Activated CD8-positive, alpha-beta memory T cell treated with anti-CD3 and anti-CD28 coated beads, Interleukin-2, amount 50 U/mL, for 4 hours (primary cell): ENCODE measurements around the gene APOL5.
"Not testable (repeated sequence)": the region's sequence is repeated elsewhere in the genome, so short reads cannot be mapped to it uniquely, and the experiment has no call there.

Experiments
- DNase-seq: peaks from one replicate; pipeline ENCODE4 v3.0.0-alpha.2; 2020

APOL5 gene

DNA sequence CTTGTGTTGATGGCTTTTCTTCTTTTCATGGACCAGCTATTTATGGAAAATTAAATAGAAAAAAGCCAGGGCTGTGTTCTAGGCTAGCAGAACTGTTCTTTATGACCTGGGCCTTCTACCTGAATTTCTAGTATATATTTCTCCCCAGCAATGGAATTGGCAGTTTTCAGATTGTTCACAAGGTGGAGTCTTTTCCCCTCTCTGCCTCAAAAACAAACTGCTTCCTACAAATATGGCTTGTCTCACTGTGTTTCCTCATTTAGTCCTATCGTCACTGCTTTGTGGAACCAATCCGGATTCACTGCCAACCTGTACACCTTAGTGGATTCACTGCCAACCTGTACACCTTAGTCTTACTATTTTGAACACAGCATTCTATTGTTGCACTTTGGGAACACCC is 5.0 kb upstream of the APOL5 start:
- no peak for DNase-seq

DNA sequence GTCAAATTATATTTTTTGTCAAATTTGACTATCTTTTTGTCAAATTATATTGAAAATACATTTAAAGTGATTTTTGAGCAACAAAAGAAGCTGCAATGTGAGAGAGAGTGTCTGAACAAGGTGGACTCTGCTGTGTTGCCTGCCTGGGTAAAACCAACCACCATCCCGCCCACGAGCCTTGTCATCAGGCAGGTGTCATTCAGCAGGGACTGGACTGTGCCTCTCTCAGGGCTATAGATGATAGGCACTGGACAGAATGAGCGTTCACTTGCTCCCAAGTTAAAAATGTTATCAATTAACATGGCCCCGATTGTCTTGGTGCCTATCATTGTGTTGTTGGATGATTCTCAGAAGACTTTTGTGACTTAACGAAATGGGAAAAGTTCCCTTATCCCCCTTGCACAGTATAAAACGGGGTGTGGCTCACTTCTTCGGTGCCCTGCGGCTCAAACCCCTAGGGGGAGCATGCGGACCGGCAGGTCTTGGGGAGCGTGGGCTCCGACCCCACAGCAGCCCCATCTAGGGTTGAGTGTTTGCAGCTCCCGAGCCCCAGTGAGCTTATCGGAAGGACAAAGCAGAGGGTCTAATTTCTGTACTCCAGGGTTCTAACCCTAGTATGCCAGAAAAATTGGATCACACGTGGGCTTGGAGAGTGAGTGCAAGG is 1.7 kb downstream of the APOL5 start:
- DNase-seq = no peak

DNA sequence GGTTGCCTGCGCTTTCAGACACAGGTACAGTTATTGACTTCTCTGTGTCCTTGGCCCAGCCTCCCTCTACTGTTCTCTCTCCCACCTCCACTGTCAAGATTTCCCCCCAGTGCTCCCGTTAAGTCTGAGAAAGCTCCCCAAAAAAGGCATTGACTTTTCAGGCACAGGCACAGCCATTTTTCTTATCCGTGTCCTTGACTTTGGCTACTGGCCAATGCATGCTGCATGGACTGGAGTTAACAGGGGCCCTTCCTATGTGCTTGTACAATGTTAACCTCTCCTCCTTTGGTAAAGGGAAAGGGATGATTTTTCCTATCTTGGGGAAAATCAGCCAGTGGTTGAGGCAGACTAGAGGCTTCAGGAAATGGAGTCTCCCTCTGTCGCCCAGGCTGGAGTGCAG is 4.3 kb downstream of the APOL5 start:
- DNase-seq = no peak

DNA sequence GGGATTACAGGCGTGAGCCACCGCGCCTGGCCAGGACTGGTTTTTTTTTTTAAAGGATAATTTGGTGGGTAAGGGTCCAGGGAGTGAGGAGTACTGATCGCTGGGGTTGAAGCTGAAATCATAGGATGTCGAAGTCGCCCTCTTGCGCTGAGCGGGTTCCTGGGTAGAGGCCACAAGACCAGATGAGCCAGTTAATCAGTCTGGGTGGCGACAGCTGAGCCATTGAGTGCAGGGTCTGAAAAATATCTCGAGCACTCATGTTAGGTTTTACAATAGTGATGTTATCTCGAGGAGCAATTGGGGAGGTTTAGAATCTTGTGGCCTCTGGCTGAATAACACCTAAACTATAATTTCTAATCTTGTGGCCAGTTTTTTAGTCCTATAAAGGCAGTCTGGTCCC is 7.8 kb downstream of the APOL5 start:
- no peak for DNase-seq

DNA sequence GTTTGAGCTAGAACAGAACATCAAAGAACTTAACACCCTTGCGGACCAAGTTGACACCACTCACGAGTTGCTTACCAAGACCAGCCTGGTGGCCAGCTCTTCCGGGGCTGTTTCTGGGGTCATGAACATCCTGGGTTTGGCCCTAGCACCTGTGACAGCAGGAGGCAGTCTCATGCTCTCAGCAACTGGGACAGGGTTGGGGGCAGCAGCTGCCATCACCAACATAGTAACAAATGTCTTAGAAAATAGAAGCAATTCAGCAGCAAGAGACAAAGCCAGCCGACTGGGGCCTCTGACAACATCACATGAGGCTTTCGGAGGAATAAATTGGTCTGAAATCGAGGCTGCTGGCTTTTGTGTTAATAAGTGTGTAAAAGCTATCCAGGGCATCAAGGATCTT is 8.7 kb downstream of the APOL5 start:
- no peak for DNase-seq

DNA sequence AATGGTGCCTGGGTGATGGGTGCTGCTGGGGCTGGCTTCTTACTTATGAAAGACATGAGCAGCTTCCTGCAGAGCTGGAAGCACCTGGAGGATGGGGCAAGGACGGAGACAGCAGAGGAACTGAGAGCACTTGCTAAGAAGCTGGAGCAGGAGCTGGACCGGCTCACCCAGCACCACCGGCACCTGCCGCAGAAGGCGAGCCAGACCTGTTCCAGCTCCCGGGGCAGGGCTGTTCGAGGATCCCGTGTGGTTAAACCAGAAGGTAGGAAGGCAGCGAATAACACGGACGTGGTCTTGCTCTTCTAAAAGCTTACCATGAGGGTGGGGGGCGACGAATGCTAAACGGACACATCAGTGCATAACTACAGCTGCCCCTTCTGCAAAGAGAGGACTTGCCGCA is 9.3 kb downstream of the APOL5 start:
- no peak for DNase-seq

DNA sequence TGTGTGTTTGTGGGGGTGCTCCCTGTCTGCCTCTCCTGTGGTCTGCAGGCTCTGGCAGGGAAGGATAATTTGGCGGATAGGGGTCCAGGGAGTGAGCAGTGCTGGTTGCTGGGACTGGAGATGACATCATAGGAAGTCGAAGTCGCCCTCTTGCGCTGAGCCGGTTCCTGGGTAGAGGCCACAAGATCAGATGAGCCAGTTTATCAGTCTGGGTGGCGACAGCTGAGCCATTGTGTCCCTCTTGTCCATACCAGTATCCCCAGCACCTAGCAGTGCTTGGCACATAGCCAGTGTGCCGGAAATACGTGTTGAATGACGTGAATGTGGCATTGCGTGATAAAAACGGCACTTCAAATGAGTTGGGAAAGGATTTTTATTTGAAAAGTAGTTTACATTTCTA is 9.8 kb downstream of the APOL5 start:
- DNase-seq = no peak

DNA sequence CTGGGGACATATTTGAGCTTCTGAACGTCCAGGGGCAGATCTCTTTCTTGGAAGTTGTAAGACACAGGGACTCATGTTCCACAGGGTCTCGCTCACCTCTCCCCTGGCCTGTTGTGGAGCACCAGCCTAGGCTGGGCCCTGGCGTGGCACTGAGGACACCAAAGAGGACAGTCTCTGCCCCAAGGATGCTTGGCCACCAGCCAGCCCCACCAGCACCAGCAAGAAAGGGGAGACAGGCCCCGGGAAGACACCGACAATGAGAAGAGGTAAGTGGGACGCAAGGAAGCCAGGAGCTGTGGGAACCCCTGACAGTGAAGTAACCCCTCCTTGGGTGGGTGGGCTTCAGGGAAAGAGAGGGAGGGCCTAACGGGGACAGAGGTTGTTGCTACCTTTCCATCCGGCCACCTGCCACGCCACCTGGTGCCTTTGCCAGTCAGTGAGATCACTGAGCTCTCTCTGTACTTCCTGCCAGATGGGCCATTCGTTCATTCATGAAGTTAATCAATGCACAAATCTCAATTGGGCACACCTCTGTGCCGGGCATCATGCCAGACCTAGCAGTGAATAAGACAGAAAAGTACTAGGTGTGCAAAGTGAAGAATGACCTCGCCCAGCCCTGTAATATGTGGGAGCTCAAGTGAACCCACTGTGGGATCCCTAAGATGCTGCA is 11.1 kb downstream of the APOL5 start:
- DNase-seq = no peak

DNA sequence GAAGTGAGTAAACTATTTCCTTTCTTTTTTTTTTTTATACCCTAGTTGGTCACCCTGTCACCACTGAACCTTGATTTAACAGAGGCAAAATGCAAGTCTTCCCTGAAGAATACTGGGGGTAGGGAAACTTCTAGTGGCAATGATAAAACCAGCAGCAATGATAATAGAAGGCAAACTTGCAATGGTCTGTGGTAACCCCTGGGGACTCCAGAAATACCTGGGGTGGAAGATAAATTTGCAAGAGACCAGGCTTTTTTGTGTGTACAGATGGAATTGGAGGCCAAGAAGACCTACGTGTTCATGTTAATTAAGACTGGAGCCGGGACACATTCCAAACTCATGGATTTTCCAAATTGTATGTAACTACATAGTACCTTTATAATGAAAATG is 11.6 kb downstream of the APOL5 start:
- no peak for DNase-seq

DNA sequence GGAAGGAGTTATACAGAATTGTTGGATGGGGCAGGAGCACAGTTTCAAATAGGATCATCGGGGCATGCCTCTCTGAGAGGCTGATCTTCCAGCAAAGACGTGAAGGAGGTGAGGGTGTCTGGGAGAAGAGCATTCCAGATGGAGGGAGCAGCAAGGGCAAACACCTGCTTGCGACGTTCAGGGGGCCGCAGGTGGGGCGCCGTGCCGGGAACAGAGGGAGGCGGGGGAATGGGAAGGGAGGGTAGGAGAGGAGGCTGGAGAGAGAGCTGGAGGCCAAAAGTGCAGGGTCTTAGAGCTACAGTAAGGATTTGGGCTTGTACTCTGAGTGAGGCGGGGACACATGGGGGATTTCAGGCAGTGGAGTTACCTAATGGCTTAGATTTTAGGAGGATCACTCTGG is 13.6 kb downstream of the APOL5 start:
- DNase-seq = no peak

DNA sequence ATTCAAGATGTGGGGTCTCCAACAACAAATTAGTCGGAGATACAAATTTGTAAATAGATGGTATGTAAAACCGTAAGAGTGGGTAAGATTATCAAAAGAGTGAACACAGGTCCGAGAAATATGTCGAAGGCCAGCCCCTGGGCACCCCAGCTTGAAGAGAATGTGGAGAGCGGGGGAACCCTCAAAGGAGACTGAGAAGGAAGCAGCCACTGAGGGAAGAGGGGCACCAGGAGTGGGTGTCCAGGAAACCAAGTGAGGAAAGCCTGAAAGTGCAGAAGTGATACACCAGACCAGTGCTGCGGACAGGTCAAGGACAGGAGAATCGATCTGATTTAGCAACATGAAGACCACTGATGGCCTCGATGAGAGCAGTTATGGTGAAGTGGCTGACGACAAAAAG is 14.4 kb downstream of the APOL5 start:
- no peak for DNase-seq

DNA sequence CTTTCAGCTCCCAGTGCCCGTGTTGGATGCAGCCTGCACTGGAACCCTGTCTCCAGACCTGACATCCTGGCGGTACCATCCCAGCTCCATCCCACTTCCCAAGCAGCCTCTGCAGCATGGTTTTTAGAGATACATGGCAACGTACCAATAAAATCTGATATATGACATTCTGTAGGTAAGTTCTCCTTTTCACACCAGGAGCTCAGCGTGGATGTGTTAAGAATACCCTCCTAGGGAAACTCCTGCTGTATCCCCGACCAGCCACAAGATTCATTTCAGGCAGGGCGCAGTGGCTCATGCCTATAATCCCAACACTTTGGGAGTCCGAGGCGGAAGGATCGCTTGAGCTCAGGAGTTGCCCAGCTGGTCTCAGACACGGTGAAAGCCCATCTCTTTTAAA is 15.4 kb downstream of the APOL5 start:
- DNase-seq = no peak

DNA sequence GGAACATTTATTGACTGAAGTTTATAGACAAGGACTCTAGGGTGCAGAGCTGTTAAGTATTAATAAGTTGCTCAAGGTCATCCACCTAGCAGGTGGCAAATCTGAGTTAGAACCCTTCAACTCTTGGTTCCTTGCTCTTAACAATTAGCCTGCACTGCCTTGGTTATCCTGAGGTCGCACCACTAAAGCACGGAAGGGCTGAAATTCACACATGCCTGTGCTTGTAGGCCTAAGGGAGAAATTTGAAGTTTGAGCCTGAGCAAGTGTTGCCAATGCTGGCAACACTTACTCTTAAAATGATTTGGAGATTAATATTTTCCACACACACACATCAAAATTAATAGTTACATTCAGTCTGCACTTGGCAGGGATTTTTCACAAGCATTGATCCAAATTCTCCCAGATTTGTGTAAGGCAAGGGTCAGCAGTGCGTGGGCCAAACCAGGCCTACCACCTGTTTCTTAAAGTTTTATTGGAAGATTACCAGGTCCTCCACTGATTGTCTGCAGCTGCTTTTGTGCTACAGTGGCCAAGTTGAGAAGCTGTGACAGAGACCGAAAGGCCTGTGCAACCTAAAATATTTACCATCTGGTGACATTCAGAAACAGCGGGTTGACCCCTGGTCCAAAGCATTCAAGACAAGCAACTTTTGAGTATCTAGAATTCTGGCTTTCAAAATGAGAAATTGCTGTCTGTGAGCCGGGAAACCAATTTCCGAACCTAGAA is 16.3 kb downstream of the APOL5 start:
- DNase-seq = no peak

DNA sequence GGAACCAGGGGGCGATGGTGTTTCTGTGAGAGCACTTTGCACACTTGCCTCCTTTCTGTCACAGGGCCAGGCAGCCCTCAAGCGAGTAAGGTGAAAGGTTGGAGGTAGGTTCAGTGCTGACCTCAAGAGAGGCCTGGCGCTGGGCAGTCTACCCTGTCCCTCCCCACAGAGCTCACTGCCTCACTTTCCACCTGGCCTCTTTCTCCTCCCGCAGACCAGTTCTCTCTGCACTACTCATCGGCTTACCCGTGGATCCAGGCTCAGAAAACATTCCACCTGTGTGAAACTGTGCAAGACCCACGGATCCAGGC is 16.8 kb downstream of the APOL5 start:
- no peak for DNase-seq

DNA sequence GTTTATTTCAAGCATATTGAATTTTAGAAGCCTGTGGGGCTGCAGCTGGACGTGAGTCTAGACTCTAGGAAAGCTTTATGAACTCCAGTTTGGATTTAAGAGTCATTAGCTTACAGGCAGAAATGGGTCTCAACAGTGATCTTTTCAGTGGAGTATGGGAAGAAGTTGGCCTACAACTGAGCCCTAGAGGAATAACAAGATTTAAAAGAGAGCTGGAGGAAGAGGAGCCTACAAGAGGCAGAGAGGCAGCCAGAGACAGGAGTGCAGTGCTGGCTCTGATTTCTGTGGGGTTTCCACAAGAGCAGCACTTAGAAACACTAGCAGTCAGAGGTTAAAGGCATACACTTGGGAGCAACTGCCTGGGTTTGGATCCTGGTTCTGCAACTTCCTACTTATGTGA is 17.9 kb downstream of the APOL5 start:
- DNase-seq = no peak

DNA sequence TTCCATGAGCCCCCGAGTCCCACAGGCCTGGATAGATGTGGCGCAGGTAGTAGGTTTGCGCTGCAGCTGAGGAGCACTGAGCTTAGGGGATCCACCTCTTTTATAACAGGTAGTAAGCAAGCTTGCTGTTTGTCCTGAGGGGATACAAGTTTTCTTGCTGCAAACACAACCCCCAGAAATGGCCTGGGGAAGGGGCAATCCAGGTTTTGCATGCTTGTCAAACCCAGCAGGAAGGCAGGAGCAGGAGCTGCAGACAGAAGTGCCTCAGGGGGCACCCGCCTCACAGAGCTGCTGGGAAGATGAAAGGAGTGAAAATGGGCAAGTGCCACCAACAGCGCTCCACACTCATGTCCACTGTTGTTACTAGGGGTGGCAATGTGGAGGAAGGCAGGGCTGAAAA is 18.5 kb downstream of the APOL5 start:
- no peak for DNase-seq

DNA sequence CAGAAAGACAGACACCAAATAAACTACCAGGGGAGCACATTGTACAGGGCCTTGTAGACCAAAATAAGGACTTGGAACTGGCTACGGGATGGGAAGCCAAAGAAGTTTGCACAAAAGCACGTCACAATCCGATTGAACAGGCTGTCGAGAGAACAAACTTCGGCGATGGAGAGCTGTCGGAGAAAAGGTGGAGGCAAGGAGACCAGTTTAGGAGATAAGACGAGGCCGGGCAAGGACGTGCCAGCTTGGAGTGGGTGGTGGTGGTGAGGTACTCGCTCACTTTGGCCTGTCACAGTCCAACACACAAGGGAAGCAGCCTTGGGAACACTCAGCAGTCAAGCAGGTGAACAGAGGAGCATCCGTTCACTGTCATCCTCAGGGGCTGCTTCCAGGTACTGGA is 19.0 kb downstream of the APOL5 start:
- DNase-seq = no peak

DNA sequence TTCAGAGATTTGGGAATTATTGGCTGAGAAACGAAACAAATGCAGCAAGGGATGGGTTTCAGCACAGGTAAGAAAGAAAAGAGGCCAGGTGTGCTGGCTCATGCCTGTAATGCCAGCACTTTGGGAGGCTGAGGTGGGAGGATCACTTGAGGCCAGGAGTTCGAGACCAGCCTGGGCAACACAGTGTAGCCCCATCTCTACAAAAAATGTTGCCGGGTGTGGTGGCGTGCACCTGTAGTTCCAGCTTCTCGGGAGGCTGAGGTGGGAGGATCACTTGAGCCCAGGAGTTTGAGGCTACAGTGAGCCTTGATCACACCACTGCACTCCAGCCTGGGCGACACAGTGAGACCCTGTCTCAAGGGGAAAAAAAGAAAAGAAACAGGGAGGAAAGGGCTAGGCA is 20.2 kb downstream of the APOL5 start:
- not testable (repeated sequence) for DNase-seq

DNA sequence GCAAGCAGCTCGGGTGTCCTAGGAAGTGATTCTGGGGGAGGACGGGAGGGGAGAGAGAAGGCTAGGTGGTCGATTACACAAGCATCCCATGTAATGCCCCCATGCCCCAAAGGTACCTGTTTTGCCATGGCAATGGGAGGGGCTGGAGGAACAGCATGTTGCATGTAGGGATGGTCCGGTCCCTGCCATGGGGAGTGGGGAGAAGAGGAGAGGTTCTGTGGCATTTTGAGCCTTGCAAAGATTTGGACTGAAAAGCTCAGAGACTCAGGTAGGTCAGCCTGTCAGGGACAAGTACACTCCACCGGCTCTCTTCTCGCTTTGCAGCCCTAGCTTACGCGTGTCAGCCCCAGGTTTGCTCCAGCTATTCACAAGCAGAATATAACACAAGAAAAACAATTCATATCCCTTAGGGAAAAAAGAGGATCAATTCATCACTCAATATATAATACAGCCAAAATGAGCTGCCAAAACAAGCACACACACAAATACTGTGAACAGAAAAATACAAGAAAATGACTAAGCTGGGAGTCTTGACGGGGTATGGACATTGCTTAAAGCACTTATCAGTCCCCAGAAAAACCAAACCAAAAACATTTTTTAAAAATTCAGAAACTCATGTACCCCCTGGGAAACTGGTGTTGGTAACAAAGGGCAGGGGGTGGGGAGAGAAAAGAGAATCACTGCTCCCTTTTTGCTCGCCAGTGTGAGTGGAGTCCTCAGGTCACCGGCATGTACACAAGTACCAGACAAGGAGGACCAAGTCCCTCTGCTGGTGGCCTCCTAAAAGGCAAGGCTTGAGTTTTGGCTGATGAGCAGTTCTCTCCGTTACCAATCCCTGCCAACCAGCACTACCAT is 21.6 kb downstream of the APOL5 start:
- DNase-seq = no peak

DNA sequence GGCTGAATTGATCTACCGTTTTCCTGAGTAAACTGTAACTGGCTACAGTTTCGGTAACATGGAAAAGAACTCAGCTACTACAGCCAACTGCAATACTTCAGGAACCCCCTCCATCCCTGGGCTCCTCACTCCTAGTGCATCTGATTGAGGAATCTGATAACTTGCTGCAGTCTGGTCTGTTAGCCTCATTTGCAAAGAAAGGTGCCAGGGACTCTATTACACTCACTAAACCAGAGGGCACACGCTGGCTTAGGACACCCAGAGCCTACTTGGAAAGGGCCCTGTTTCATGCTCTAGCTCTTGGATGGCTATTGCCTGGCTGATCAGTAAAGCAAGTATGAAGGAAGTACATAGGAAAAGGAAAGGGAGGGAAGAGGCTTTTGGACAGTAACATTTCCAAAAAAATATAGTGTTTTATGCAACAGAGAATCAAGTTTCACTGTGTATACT is 22.3 kb downstream of the APOL5 start:
- DNase-seq = no peak

DNA sequence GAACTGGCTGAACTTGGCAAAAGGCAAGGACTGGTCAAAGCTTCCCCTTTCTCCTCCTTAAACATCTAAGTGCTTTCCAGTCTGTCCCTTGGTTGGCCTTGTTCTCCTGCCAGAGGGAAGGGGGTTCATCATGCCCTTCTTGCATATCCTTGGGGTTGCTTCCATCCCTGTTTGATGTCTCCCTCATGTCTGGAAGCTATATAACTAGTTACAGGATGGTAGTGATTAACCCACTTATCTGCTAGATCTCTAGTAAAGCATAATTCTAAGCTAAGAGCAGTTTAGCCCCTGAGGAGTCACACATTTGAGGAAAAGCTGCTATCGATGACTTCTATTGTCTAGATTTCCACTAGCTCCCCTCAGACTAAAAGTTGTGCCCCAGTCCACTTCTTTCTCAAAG is 22.9 kb downstream of the APOL5 start:
- no peak for DNase-seq

DNA sequence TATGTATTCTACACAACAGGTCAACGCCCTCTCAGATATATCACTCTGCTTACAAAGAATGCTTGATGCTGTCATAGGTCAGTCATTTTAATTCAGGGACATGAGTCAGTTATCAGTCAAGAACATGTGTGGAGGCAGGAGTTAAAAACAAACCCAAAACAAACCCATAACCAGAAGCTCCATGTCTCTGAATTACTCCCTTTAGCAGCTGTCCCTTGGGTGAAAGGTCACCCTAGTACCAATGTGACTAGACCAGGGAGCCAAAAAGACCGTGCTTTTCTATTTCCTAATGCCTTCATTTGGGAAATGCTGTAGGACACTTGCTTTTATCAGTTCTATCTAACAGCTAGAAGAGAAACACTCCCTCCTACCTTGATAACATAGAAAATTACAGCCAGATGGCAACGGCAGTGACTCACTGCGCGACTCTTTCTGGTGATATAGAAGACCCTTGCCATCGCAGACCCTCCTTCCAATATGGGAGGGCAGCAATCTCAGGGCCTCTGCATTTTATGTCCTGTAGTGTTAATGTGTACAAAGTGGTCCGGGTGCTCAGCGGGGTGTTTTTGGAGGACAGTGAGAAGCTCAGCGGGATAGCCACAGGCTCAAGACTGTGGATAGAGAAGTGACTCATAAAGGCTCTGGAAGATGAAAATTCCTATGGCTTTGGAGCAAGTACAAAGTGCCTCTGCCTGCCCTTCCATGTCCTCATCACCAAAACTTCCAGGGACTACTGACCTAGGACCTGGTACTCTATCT is 24.8 kb downstream of the APOL5 start:
- no peak for DNase-seq

DNA sequence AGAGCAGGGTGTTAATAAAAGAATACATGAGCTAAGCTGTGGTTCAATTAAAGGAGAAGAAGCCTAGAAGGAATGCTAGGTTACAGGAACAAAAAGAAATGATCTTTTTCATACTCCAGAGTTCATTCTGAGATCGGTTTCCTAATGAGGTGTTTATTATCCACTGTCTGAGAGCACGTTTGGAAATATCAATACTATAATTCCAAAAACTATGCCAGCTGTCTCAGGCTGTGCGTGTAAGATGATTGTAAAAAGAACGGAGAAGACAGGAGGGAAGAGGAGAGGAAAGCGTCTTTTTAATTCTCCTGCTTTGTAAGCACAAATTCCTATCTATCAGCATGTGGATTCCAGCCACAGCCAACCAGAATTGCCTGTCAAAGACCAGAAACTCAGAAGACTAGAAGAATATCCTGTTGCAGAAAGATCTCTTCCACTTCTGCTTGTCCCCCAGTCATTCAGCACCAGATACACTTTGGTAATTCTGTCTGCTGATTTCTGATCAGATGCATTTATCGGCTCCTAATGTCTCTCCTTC is 25.7 kb downstream of the APOL5 start:
- no peak for DNase-seq
